Tibial artery (tissue), 4 donors: ENCODE measurements around the gene AP1M1.

ENCODE experiments used
- DNase-seq, 2 donors: peaks; one replicate each; pipeline ENCODE4 v3.0.0-alpha.2; 2019
- H3K27ac ChIP-seq, 2 donors: fragments of 200-600 bp; sonication (generic) in 1 of 2; 1 replicate in 1 of 2; 2 replicates in 1 of 2; pipeline ENCODE4 v1.5.1; 2018 to 2019; ENCODE audit warnings: mild to moderate bottlenecking in 1 of 2
- H3K27me3 ChIP-seq, 2 donors: fragments of 200-600 bp; sonication (generic) in 1 of 2; one replicate each; pipeline versions ENCODE4 v1.5.1 to v1.6.0; 2016 to 2019
- H3K36me3 ChIP-seq, 3 donors: fragments of 200-600 bp; sonication (generic) in 2 of 3; one replicate each; pipeline ENCODE4 v1.5.1; 2016 to 2019; ENCODE audit warnings: mild to moderate bottlenecking in 2 of 3
- H3K4me1 ChIP-seq, 4 donors: fragments of 200-600 bp; sonication (generic) in 2 of 4; 1 replicate in 3 of 4; 2 replicates in 1 of 4; pipeline ENCODE4 v1.5.1; 2016 to 2019
- H3K4me3 ChIP-seq, 2 donors: fragments of 200-600 bp; sonication (generic) in 1 of 2; 1 replicate in 1 of 2; 2 replicates in 1 of 2; pipeline ENCODE4 v1.5.1; 2018 to 2019; ENCODE audit warnings: mild to moderate bottlenecking in 2 of 2
- H3K9me3 ChIP-seq, 3 donors: fragments of 200-600 bp; sonication (generic) in 1 of 3; one replicate each; pipeline ENCODE4 v1.5.1; 2016 to 2019
- CTCF ChIP-seq, 2 experiments: fragments of 200-600 bp in 1 of 2; fragments of 450-650 bp in 1 of 2; IDR thresholded peaks; one replicate each; pipeline ENCODE4 v1.5.1; 2017 to 2019; ENCODE audit warnings: antibody characterized with exemption in 2 of 2, mild to moderate bottlenecking in 1 of 2, moderate library complexity in 1 of 2
- intact Hi-C: fragments of 100-400 bp; cut with DNase I; formaldehyde crosslinking; loops from one replicate; pipeline ENCODE4 v1.15.0; 2023; ENCODE audit warnings: low total_unique reads

Gene AP1M1

GRCh38 chr19:16185768-16186123 is 12.0 kb upstream of the AP1M1 start:
- Histone ChIP-seq H3K36me3 (peaks cover 11 to 34% (median 17%) of the 10 kb centered on the region in 3 donors), H3K9me3 (no peaks in the 10 kb centered on the region), H3K4me3 (peak overlapping the region; percentile 73 to 100), H3K27me3 (no peaks in the 10 kb centered on the region), H3K4me1 (peaks cover 0 to 28% (median 18%) of the 10 kb centered on the region in 4 donors), H3K27ac (peak overlapping the region; percentile 82 to 95)
- TF ChIP-seq CTCF (IDR thresholded peaks at IDR 0.05) = peak in 1 of 2 experiments; percentile 16
- intact Hi-C loops = loop anchor here (10.0 kb wide), 1 partner anchor 71 kb away; the partner anchor contains the start of gene RAB8A
- DNase-seq = peak in 1 of 2 donors; percentile 46

GRCh38 chr19:16188521-16188920 is 9.2 kb upstream of the AP1M1 start:
- Histone ChIP-seq H3K27ac (no peak overlapping the region), H3K27me3 (no peaks in the 10 kb centered on the region), H3K36me3 (peaks cover 33 to 61% (median 39%) of the 10 kb centered on the region in 3 donors), H3K4me3 (no peak overlapping the region), H3K9me3 (no peaks in the 10 kb centered on the region), H3K4me1 (peaks cover 0 to 28% (median 15%) of the 10 kb centered on the region in 4 donors)
- no peak for DNase-seq
- TF ChIP-seq CTCF (IDR thresholded peaks at IDR 0.05) = no peak
- intact Hi-C loops = loop anchor here (10.0 kb wide), 1 partner anchor 74 kb away; the partner anchor contains the start of gene RAB8A

GRCh38 chr19:16190198-16190597 is 7.5 kb upstream of the AP1M1 start:
- Histone ChIP-seq H3K9me3 (no peaks in the 10 kb centered on the region), H3K27me3 (no peaks in the 10 kb centered on the region), H3K4me1 (peaks cover 0 to 28% (median 13%) of the 10 kb centered on the region in 4 donors), H3K4me3 (no peak overlapping the region), H3K36me3 (peaks cover 33 to 63% (median 39%) of the 10 kb centered on the region in 3 donors), H3K27ac (no peak overlapping the region)
- intact Hi-C loops = no loop called here
- DNase-seq = no peak
- no peak for TF ChIP-seq CTCF (IDR thresholded peaks at IDR 0.05)

- DNase-seq = peak in 1 of 2 donors; percentile 24
- Histone ChIP-seq H3K36me3 (peaks cover 33 to 63% (median 39%) of the 10 kb centered on the region in 3 donors), H3K4me1 (peaks cover 0 to 28% (median 12%) of the 10 kb centered on the region in 4 donors), H3K9me3 (no peaks in the 10 kb centered on the region), H3K4me3 (no peak overlapping the region), H3K27me3 (no peaks in the 10 kb centered on the region), H3K27ac (no peak overlapping the region)
- intact Hi-C loops = no loop called here
- TF ChIP-seq CTCF (IDR thresholded peaks at IDR 0.05) = no peak
Observed at GRCh38 chr19:16190736-16191135, 7.0 kb upstream of the AP1M1 start.

- intact Hi-C loops = no loop called here
- Histone ChIP-seq H3K27me3 (no peaks in the 10 kb centered on the region), H3K9me3 (no peaks in the 10 kb centered on the region), H3K4me3 (no peak overlapping the region), H3K27ac (no peak overlapping the region), H3K4me1 (peaks cover 0 to 23% (median 7%) of the 10 kb centered on the region in 4 donors), H3K36me3 (peaks cover 33 to 63% (median 39%) of the 10 kb centered on the region in 3 donors)
- peak in 1 of 2 donors; percentile 62 for DNase-seq
- TF ChIP-seq CTCF (IDR thresholded peaks at IDR 0.05) = no peak
Observed at GRCh38 chr19:16191216-16191908, 6.3 kb upstream of the AP1M1 start.
